ENCODE results near the gene SIPA1L3.

Gene SIPA1L3

DNA sequence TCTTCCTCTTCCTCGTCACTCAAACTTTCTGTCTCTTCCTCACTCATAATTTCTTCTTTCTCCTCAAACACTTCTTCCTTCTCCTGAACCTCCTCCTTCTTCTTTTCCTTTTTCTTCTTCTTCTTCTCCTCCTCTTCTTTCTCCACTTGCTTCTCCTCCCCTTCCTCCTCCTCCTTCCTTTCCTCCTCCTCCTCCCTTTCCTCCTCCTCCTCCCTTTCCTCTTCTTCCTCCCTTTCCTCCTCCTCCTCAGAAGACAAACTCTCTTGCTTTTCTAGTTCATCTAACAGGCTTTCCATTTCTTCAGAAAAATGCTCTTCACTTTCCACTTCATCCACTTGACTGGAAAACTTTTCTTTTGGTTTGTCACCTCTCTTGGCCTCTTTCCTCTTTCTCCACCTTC, 20.4 kb upstream of the SIPA1L3 start:
- no peaks in the 10 kb centered on the region for H3K27me3 ChIP-seq (ENCODE audit: control insufficient read depth, insufficient read depth, low read length)
- 100% methylated on average over 1 of the region's 1 CpG for WGBS (ENCODE audit: insufficient coverage, insufficient read length)

DNA sequence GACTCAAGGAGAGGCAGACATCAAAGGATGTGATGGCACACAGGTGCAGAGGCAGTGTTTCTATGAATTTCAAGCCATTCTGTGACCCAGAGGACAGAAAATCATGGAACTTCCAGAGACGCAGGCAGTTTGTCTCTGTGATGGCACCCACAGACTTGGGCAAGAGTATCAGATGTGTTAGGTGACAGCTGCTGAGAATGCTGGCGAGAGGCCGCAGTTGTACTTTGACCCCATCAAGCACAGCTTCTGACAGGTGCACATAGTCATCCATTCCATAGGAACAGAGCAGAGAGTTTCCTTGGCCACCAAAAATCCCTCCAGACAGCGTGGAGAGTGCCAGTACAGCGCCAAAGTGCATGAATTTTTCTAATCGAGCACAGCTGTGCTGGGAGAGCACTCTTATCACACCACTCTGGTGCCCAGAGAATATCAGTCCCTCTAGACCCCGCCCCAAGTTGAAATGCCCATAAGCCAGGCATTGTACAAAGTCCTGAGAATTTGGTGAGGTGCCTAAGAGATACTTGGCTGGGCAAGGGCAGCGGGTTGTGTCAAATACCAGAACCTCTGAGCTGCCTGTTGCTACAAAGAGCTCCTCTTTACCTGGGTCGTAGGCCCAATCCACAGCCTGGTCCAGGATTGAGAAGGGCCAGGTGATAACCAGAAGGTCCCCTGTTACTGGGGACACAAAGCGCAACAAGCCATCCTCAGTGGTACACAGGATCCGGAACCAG, 13.0 kb upstream of the SIPA1L3 start:
- no peaks in the 10 kb centered on the region for H3K4me1 ChIP-seq (ENCODE audit: control insufficient read depth, insufficient read depth, low read length)
- H3K4me3 ChIP-seq (ENCODE audit: low read length), result no peak overlapping the region
- H3K27ac ChIP-seq (ENCODE audit: low read length), result no peak overlapping the region
- H3K9me3 ChIP-seq (ENCODE audit: control insufficient read depth, insufficient read depth, low read length), result no peaks in the 10 kb centered on the region
- no peaks in the 10 kb centered on the region for H3K36me3 ChIP-seq (ENCODE audit: control insufficient read depth, insufficient read depth, low read length)
- no peak for DNase-seq (ENCODE audit: low read depth, low spot score)
- no CpG with 5 or more reads among the region's 11 CpGs for WGBS (ENCODE audit: insufficient coverage, insufficient read length)
- no peaks in the 10 kb centered on the region for H3K27me3 ChIP-seq (ENCODE audit: control insufficient read depth, insufficient read depth, low read length)

More for the DNA sequence above, 20.4 kb upstream of the SIPA1L3 start:
- no peak for DNase-seq (ENCODE audit: low read depth, low spot score)
- Histone ChIP-seq H3K4me3 (ENCODE audit: low read length) (no peak overlapping the region), H3K36me3 (ENCODE audit: control insufficient read depth, insufficient read depth, low read length) (no peaks in the 10 kb centered on the region), H3K4me1 (ENCODE audit: control insufficient read depth, insufficient read depth, low read length) (no peaks in the 10 kb centered on the region), H3K9me3 (ENCODE audit: control insufficient read depth, insufficient read depth, low read length) (no peaks in the 10 kb centered on the region; the same call in 1 of the 2 replicates), H3K27ac (ENCODE audit: low read length) (no peak overlapping the region)

DNA sequence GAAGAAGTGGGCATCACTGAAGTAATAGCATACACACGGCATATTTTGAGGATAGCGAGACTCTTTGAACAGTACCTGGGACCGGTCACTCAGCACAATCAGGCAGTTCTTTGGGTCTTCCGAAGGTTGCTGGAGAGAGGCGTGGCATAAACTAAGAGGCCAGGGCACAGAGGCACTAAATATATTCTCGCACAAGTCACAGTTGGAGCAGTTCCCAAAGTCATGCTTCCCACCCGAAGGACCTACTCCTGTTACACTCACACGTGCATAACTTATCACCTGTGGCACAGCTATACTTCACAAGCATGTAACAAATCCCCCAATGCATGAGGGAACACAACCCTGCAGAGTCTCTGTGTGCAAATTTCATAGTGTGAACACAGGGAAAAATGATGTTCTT, 10.8 kb upstream of the SIPA1L3 start:
- H3K27me3 ChIP-seq (ENCODE audit: control insufficient read depth, insufficient read depth, low read length), result no peaks in the 10 kb centered on the region
- H3K4me1 ChIP-seq (ENCODE audit: control insufficient read depth, insufficient read depth, low read length), result no peaks in the 10 kb centered on the region
- H3K9me3 ChIP-seq (ENCODE audit: control insufficient read depth, insufficient read depth, low read length), result no peaks in the 10 kb centered on the region
- no CpG with 5 or more reads among the region's 8 CpGs for WGBS (ENCODE audit: insufficient coverage, insufficient read length)
- H3K27ac ChIP-seq (ENCODE audit: low read length), result no peak overlapping the region
- no peak overlapping the region for H3K4me3 ChIP-seq (ENCODE audit: low read length)
- H3K36me3 ChIP-seq (ENCODE audit: control insufficient read depth, insufficient read depth, low read length), result no peaks in the 10 kb centered on the region
- no peak for DNase-seq (ENCODE audit: low read depth, low spot score)

DNA sequence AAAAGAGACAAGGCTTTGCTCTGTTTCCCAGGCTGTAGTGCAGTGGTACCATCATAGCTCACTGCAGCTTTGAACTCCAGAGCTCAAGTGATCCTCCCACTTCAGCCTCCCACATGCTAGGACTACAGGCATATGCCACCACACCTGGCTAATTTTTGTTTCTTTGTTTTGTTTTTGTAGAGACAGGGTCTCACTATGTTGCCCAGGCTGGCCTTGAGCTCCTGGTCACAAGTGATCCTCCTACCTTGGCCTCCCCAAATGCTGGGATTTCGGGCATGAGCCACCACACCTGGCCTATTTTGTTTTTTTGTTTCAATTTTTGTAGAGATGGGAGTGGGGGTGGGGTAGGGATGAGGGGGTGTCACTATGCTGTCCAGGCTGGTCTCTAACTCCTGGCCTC, 7.6 kb upstream of the SIPA1L3 start:
- H3K4me3 ChIP-seq (ENCODE audit: low read length), result no peak overlapping the region
- DNase-seq (ENCODE audit: low read depth, low spot score), result no peak
- H3K27me3 ChIP-seq (ENCODE audit: control insufficient read depth, insufficient read depth, low read length), result no peaks in the 10 kb centered on the region
- WGBS (ENCODE audit: insufficient coverage, insufficient read length), result no CpG with 5 or more reads among the region's 1 CpG
- H3K27ac ChIP-seq (ENCODE audit: low read length), result no peak overlapping the region
- H3K36me3 ChIP-seq (ENCODE audit: control insufficient read depth, insufficient read depth, low read length), result no peaks in the 10 kb centered on the region
- no peaks in the 10 kb centered on the region for H3K9me3 ChIP-seq (ENCODE audit: control insufficient read depth, insufficient read depth, low read length)
- no peaks in the 10 kb centered on the region for H3K4me1 ChIP-seq (ENCODE audit: control insufficient read depth, insufficient read depth, low read length)

DNA sequence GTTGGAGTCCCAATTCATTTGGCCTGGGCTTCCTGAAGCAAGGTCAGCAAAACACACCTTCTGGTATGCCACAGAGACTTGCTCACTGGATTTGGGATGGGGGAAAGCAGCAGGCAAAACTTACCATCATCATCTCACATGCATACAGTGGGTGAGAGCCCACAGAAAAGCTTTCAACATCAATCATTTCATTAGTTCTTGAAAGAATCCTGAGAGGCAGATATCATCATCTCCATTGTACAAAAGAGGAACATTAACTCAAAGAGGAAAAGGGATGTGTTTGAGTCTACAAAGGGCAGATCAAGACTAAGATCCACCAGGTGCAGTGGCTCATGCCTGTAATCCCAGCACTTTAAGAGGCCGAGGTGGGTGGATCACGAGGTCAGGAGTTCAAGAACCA, 7.0 kb upstream of the SIPA1L3 start:
- DNase-seq (ENCODE audit: low read depth, low spot score), result no peak
- H3K27me3 ChIP-seq (ENCODE audit: control insufficient read depth, insufficient read depth, low read length), result no peaks in the 10 kb centered on the region
- H3K9me3 ChIP-seq (ENCODE audit: control insufficient read depth, insufficient read depth, low read length), result no peaks in the 10 kb centered on the region
- no peaks in the 10 kb centered on the region for H3K36me3 ChIP-seq (ENCODE audit: control insufficient read depth, insufficient read depth, low read length)
- no peak overlapping the region for H3K27ac ChIP-seq (ENCODE audit: low read length)
- H3K4me1 ChIP-seq (ENCODE audit: control insufficient read depth, insufficient read depth, low read length), result no peaks in the 10 kb centered on the region
- no CpG with 5 or more reads among the region's 2 CpGs for WGBS (ENCODE audit: insufficient coverage, insufficient read length)
- no peak overlapping the region for H3K4me3 ChIP-seq (ENCODE audit: low read length)

DNA sequence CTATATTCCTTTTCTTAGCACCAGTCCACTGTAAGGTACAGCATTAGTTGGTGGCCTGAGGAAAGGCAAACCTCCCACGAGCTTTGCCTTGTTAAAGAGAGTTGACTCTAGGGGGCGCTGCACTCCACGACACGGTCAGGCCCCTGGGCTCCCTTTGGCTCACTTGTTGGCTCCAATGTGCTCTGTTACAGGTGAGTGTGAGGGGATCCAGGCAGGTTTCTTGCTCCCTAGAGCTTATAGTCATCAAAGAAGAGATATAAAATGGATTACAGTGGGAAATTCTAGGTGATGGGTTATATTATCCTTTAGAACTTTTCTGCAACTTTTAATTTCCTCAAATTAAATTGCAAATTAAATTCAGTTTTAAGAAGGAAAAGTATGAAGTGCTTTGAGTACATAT, 4.3 kb upstream of the SIPA1L3 start:
- no peaks in the 10 kb centered on the region for H3K36me3 ChIP-seq (ENCODE audit: control insufficient read depth, insufficient read depth, low read length)
- H3K4me1 ChIP-seq (ENCODE audit: control insufficient read depth, insufficient read depth, low read length), result peaks cover 3% of the 10 kb centered on the region; the same call in 1 of the 2 replicates
- H3K4me3 ChIP-seq (ENCODE audit: low read length), result no peak overlapping the region
- no peak overlapping the region for H3K27ac ChIP-seq (ENCODE audit: low read length)
- no peaks in the 10 kb centered on the region for H3K27me3 ChIP-seq (ENCODE audit: control insufficient read depth, insufficient read depth, low read length)
- DNase-seq (ENCODE audit: low read depth, low spot score), result peak; percentile 57
- WGBS (ENCODE audit: insufficient coverage, insufficient read length), result no CpG with 5 or more reads among the region's 4 CpGs
- no peaks in the 10 kb centered on the region for H3K9me3 ChIP-seq (ENCODE audit: control insufficient read depth, insufficient read depth, low read length)

DNA sequence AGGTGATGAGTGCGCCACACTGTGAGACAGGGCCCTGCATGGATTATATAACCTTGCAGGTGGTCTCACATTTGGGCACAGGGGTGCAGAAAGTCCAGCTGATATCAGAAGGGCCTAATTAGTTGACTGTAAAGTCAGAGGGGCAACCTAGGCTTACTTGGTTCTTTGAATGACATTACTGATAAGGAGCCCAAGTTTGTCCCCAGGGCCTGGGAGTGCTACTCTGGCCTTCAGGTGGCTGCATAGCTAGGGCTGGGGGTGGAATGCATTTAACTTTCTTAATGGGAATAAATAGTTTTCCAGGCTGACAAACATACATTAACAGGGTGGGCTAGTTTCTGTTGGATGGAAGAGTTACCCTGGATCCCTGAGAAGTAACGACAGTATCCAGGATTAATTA, 3.9 kb upstream of the SIPA1L3 start:
- H3K27ac ChIP-seq (ENCODE audit: low read length), result no peak overlapping the region
- H3K4me1 ChIP-seq (ENCODE audit: control insufficient read depth, insufficient read depth, low read length), result peaks cover 4% of the 10 kb centered on the region; the same call in 1 of the 2 replicates
- H3K36me3 ChIP-seq (ENCODE audit: control insufficient read depth, insufficient read depth, low read length), result no peaks in the 10 kb centered on the region
- H3K9me3 ChIP-seq (ENCODE audit: control insufficient read depth, insufficient read depth, low read length), result no peaks in the 10 kb centered on the region
- H3K4me3 ChIP-seq (ENCODE audit: low read length), result no peak overlapping the region
- H3K27me3 ChIP-seq (ENCODE audit: control insufficient read depth, insufficient read depth, low read length), result no peaks in the 10 kb centered on the region; the same call in 1 of the 2 replicates
- no CpG with 5 or more reads among the region's 2 CpGs for WGBS (ENCODE audit: insufficient coverage, insufficient read length)
- no peak for DNase-seq (ENCODE audit: low read depth, low spot score)

DNA sequence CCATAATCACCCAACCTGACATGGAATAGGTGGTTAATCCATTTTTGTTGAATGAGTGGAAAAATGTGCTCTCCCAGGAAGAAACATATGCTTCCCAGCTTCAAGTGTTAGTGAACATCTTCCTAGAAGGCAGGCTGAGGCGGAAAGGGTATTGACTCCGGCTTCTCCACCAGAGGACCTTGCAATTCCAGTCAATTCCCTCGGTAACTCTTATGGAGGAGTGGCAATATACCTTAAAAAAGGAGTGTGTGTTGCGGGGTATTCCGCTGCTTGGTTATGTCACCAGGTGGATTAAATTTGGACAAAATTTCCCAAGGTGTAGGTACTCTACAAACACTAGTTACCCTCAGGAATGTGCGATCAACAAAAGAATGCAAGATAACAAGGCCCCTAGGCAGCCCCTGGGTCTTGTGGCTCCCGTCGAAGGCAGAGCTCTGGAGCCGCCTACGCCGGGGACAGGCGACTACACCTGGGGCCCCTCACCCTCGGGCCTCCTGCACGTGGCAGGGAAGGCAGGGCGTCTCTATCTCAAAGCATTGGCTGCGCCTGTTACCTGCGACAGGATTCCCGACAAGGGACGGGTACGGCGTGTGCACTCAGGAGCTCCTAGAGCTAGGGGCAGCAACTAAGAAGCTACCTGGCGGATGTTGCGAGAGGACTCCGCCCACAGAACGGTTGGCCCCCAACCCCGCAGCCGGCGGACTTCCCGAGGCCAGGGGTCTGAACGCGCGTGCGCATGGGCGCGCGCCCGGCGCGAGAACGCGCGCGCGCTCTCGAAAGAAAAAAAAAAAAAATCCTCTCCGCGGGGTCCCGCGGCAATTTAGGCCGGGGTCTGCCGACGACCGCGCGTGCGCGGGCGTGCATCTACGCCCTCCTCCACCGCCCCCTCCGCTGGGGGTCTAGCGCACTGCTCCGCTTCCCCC, 801 bp upstream of the SIPA1L3 start, which contains the start of gene WDR87:
Gene WDR87 (minus strand): TSS at position 649 of the 923 bp plus-strand sequence. CDS start 8,355 bp downstream, outside the sequence.
- peak; percentile 82 for DNase-seq (ENCODE audit: low read depth, low spot score)
- Histone ChIP-seq H3K9me3 (ENCODE audit: control insufficient read depth, insufficient read depth, low read length) (no peaks in the 10 kb centered on the region), H3K27me3 (ENCODE audit: control insufficient read depth, insufficient read depth, low read length) (no peaks in the 10 kb centered on the region; the same call in 1 of the 2 replicates), H3K4me1 (ENCODE audit: control insufficient read depth, insufficient read depth, low read length) (peaks cover 4% of the 10 kb centered on the region), H3K27ac (ENCODE audit: low read length) (no peak within 1 kb of the TSS), H3K4me3 (ENCODE audit: low read length) (peak within 1 kb of the TSS; percentile 89), H3K36me3 (ENCODE audit: control insufficient read depth, insufficient read depth, low read length) (no peaks in the 10 kb centered on the region)
- WGBS (ENCODE audit: insufficient coverage, insufficient read length), result no CpG with 5 or more reads among the region's 63 CpGs

DNA sequence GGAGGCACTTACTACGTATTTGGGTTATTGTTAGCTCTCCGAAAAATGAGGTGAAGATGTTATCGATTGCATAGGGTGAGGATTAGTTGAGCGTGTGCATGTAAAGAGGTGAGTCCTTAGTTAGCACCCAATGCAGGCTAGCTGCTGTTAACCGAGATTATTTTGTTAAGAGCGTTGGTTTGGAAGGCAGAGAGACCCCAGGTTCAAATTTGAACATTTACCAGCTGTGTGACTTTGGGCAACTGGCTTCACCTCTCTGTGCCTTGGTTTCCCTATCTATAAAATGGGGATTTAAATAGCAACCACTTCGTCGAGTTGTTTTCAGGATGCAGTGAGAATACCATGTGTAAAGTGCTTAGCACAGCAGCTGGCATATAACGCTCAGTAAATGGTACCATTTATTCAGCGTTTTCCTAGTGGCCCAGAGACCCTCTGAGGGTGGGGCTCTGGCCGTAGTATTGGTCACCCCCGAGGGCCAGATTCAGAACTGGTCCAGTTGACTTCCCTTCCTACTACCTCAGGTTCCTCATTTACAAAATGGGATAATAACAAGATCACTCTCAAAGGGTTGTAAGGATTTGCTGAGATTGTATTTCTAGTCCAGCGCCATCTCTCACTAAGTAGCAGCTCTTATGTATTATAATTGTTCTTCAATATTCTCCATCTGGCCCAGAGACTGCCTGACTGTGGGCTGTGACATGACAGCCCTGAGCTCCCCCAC, 887 bp downstream of the SIPA1L3 start:
- Histone ChIP-seq H3K9me3 (ENCODE audit: control insufficient read depth, insufficient read depth, low read length) (no peaks in the 10 kb centered on the region), H3K36me3 (ENCODE audit: control insufficient read depth, insufficient read depth, low read length) (no peaks in the 10 kb centered on the region), H3K4me3 (ENCODE audit: low read length) (peak overlapping the region; percentile 89; the same call in 1 of the 2 replicates), H3K27ac (ENCODE audit: low read length) (no peak overlapping the region), H3K27me3 (ENCODE audit: control insufficient read depth, insufficient read depth, low read length) (no peaks in the 10 kb centered on the region; the same call in 1 of the 2 replicates), H3K4me1 (ENCODE audit: control insufficient read depth, insufficient read depth, low read length) (peaks cover 4% of the 10 kb centered on the region)
- no peak for DNase-seq (ENCODE audit: low read depth, low spot score)
- WGBS (ENCODE audit: insufficient coverage, insufficient read length), result no CpG with 5 or more reads among the region's 13 CpGs

DNA sequence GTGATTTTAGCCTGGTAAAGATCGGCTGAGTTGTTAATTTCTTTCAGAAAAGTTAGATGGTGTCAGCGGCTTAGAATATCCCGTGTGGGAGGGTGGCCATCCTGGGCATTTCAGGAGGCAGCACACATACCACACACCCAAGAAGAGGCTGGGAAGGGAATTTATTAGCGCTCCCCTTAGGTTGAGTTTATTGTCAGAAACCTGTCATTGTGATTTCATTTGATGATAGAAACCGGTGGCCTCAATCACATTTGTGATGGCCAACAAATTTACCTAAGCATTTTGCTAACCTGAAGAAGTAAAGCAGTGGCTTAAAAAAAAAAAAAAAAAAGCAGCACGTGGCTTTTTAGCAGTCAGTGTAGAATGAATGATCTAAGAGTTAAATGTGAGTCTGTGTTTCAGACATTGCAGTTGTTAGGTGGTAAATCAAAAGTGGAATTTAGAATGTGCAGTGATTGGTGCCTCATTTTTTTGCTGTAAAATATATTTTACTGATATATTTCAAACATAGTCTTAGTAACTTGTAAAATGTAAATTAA, 2.7 kb downstream of the SIPA1L3 start:
- Histone ChIP-seq H3K4me3 (ENCODE audit: low read length) (no peak overlapping the region), H3K27me3 (ENCODE audit: control insufficient read depth, insufficient read depth, low read length) (no peaks in the 10 kb centered on the region; the same call in 1 of the 2 replicates), H3K36me3 (ENCODE audit: control insufficient read depth, insufficient read depth, low read length) (no peaks in the 10 kb centered on the region), H3K9me3 (ENCODE audit: control insufficient read depth, insufficient read depth, low read length) (no peaks in the 10 kb centered on the region), H3K4me1 (ENCODE audit: control insufficient read depth, insufficient read depth, low read length) (peaks cover 4% of the 10 kb centered on the region), H3K27ac (ENCODE audit: low read length) (no peak overlapping the region)
- no peak for DNase-seq (ENCODE audit: low read depth, low spot score)
- WGBS (ENCODE audit: insufficient coverage, insufficient read length), result no CpG with 5 or more reads among the region's 6 CpGs

Data from iPS DF 6.9 (cell line).